22Rv1 (cell line): ENCODE results near the gene LINC01488.

Source experiments
- ZFX ChIP-seq: fragments of 450-650 bp; IDR thresholded peaks from 2 replicates; pipeline ENCODE4 v1.6.1; 2017; ENCODE audit warnings: antibody characterized with exemption, borderline replicate concordance
- TF ChIP-seq, protein P1 (sequence below): fragments of 450-650 bp; IDR thresholded peaks from 2 replicates; pipeline ENCODE4 v1.5.1; 2017; ENCODE audit warnings: mild to moderate bottlenecking

GRCh38 chr11:69496631-69497220 lies 15.3 kb downstream of the LINC01488 start:
- TF ChIP-seq, protein P1, sequence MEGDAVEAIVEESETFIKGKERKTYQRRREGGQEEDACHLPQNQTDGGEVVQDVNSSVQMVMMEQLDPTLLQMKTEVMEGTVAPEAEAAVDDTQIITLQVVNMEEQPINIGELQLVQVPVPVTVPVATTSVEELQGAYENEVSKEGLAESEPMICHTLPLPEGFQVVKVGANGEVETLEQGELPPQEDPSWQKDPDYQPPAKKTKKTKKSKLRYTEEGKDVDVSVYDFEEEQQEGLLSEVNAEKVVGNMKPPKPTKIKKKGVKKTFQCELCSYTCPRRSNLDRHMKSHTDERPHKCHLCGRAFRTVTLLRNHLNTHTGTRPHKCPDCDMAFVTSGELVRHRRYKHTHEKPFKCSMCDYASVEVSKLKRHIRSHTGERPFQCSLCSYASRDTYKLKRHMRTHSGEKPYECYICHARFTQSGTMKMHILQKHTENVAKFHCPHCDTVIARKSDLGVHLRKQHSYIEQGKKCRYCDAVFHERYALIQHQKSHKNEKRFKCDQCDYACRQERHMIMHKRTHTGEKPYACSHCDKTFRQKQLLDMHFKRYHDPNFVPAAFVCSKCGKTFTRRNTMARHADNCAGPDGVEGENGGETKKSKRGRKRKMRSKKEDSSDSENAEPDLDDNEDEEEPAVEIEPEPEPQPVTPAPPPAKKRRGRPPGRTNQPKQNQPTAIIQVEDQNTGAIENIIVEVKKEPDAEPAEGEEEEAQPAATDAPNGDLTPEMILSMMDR: no peak
- no peak for TF ChIP-seq ZFX
